GM18526 (cell line): ENCODE data around the gene CD40LG.

Experiments
- POLR2A ChIP-seq: IDR thresholded peaks from 3 replicates; pipeline ENCODE4 v1.6.1; 2011; ENCODE audit not compliant: insufficient read length; ENCODE audit errors: extremely low read depth

Gene CD40LG

DNA sequence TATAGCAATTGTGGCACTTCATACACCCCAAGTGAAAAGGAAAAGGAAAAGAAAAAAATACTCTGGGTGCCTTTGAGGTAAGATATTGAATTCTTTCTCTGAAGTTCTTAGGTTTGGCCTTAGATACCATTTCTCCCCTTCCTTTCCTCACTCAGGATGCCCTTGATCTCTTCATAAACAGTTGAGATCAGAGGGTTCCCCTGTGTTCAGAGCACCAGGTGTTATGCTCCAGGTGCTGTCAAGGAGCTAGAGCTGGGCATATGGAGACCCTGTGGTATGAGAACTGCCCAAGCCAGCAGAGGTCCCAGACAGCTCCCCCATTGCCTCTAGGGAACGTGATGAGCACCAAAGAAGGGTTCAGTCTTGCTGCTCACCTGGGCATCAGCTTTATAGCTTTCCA is 17.1 kb upstream of the CD40LG start:
- no peak for TF ChIP-seq POLR2A

DNA sequence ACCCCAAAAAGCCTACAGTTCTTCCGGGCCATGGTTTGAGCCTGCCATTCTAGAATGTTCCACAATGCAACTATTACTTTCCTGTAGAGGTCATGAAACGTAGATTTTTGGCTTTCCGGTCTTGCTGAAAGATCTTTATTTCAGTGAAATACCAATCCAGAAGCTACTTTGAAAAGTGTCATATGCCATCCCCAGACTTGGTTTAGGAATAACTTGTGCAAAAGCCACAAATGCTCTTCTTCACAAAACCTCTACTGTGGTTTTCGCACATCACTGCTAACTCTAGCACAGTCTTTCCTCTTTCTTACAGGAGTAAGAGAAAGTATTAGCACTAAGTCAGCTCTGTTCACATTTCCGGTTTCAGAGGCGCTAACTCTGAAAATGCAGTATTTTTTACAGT is 12.7 kb upstream of the CD40LG start:
- TF ChIP-seq POLR2A, result no peak

DNA sequence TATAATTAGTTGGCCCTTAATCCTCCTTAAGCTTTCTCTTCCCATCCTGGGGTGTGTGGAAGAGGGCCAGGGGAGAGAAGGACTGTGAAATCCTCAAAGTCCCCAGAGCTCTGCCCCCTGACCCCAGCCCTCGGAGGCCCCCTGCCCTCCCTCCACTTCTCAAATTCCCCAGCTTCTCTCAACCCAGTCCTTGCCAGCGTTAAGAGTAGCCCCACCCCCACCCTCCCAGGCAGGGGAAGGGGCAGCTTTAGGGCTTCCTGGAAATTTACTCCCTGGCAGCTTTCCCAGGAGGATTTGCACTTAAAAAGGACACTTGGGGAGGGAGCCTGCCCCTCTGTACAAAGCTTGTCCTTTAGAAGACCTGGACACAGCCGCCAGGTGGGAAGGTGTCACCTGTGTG is 11.8 kb upstream of the CD40LG start:
- no peak for TF ChIP-seq POLR2A

DNA sequence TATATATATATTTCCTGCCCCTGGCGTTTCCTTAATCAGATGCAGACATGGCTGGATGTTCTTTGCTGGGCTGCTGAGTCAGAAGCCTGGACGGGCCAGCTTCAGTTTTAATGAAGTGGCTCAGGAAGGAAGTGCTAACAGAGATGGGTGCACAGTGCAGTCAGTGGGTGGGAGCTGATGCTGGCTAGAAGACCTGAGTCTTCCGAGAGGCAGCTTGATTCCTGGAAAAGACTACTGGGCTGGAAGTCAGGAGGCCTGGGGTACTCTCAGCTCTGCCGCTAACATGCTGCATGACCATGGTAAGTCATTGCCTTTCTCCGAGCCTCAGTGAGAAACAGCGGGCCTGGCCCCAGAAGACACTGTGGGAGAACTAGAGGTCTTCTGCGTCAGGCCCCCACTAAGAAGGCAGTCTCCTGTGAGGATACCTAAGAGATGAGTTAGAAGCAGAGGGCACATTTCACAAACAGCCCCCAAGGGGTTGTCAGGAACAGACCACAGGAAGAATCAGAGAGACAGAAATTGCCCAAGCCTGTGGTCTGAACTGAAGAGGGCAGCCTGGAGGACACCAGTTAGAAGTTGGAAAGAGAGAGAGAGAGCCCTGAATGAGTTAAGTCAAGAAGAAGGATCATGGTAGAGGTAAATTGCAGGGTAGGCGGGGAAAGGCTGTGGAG is 8.3 kb upstream of the CD40LG start:
- TF ChIP-seq POLR2A, result no peak

DNA sequence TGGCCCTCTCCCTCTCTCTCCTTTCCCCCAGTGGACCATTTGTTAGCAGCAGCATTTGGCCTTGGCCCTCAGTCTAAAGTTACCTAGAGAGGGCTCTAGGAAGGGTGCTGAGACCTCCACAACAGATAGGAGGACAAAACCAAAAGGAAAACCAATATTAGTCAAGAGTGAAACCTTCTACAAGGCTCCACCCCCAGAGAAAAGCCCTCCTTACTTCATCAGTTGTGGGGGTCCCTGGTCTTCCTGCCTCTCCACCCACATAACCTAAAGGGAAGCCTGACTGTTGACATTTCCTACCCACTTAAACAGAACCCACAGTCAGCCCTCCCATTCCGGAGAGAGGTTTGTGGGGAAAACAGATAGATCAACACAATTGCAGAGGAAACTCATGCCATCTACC is 4.7 kb upstream of the CD40LG start:
- no peak for TF ChIP-seq POLR2A

DNA sequence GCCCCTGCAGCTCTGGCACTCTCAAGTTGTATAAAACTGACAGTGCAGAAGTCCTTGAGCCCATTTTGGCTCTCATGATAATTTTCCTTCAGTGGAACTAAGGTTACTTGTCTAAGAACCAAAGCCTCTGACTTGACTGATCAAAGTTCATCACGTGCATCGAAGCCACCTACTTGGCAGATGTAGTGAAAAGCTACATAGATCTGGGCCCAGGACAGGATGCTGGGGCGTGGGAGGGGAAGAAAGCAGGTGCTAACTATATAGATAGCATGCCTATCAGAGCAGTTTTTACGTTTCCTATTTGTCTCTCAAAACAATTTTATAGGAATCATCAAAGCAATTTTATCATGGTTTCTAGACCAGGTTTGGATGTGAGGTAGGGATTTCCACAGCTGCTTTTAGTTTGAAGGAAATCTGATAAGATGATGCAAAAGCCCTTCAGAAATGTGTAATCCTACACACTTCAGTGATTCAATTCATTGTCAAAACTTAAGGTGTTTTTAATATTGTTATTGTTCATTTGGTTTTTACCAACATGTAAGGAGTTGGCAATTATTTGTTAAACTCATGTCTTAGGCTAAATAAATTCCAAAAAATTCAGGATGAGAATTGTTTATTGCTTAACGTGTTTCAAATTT is 1.2 kb upstream of the CD40LG start:
- no peak for TF ChIP-seq POLR2A

DNA sequence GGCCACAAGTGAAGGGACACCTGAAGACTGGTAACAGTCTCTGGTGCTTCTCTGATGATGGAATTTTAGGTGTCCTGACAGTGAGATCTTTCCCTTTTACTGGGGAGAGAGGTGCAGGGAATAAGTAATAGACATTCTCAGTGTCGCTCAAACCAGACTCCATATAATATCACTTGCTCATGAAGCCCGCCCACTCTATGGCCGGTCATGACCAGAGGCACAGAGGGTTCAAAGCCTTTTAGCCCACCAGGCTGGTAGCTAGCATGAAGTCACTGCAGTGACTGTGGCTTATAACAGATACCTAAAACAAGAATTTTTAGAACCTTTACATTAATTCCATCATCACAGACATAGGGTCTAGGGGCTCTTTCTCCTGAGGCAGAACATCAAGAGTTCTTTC is 2.9 kb downstream of the CD40LG start:
- no peak for TF ChIP-seq POLR2A

- TF ChIP-seq POLR2A, result no peak
These were observed 5.1 kb downstream of the CD40LG start for GRCh38 chrX:136652822-136653723.

DNA sequence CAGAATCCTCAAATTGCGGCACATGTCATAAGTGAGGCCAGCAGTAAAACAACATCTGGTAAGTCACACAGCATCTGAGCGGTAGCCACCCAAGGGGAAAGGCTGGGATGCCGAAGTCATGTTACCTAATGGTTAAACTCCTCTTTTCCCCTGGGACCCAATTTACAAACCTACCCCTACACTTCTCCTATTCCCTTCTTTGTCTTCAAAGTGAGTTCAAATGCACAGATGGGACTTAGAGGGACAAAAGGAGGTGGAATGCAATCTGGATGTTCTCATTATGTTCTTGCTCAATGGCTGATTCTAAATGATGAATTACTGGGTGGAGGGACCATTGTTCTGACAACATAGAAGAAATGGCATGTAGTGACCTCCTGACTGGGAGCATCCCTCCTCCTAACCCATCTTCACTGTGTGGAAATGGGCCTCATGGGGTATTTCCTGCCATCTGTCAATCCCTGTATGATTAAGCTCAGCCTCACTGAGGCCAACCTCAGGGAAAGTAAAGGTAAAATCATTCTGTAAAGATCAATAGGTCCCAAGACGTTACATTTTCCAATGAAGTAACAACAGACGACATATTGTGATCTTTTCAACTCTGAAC is 8.5 kb downstream of the CD40LG start:
- no peak for TF ChIP-seq POLR2A

DNA sequence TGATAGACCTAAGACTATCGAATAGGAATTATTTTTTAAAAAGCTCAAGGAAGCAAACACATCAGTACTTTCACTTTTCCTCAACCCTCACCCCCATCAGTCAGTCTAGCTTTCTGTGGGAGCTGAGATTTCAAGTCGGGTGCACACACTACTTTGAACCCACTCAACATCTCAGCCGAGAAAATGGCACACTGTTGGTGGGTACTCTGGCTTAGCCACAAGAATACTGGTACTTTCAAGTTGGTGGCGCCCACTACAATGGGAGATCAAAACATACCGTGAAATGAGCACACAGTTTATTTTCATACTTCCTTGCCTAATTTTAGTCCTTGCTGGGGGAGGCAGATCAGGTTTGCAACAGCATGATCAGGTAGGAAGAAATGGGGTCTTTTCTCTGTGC is 10.2 kb downstream of the CD40LG start:
- no peak for TF ChIP-seq POLR2A

DNA sequence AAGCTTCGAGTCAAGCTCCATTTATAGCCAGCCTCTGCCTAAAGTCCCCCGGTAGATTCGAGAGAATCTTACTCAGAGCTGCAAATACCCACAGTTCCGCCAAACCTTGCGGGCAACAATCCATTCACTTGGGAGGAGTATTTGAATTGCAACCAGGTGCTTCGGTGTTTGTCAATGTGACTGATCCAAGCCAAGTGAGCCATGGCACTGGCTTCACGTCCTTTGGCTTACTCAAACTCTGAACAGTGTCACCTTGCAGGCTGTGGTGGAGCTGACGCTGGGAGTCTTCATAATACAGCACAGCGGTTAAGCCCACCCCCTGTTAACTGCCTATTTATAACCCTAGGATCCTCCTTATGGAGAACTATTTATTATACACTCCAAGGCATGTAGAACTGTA is 11.2 kb downstream of the CD40LG start:
- no peak for TF ChIP-seq POLR2A

- no peak for TF ChIP-seq POLR2A
These were observed 12.9 kb downstream of the CD40LG start for GRCh38 chrX:136660896-136661295.

- no peak for TF ChIP-seq POLR2A
These were observed 14.1 kb downstream of the CD40LG start for GRCh38 chrX:136662104-136662503.

DNA sequence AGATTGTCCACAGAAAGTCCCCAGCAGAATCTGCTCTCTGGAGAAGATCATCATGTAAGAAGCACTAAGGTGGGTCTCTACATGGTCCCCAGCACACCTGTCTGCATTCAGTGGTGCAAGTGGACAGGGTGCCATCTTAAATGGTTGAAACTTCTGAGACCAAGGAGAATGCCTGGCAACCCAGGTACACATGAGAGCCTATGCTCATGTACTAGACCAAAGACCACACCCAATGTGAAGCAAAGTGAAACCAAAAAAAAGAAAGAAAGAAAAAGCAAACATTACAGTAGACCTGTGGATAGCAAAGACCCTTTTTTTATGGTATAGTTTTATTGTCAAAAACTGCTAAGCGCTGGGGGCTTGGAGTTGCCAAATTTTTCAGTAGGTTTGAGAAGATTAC is 15.0 kb downstream of the CD40LG start:
- no peak for TF ChIP-seq POLR2A

DNA sequence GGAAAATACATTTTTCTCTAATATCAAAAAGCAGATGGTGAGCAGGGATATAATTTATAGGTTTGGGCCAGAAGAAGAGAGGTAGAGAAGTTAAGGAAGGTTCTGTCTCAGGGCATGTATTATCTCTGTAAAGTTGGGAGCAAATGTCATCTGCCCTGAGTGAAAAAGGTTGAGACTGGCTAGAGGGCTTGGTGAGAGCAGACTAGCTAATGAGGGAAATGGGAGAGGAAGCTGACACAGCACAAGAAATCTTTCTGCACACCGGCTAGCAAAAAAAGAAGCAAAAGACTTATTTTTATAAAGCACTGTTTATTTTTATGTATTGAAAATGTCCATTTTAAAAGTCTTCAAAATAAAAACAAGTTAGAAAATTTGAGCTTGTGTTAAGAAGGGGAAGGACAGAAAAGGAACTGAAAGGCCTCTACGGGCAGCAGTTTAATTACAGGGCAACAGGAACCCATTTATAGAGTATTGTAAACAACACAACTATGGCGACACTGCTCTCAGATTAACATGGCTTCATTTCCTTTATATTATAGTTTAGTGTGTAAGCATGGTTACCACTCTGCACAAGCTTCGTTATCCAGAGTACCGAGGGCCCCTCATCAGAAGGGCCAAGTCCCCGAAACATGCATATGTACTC is 17.4 kb downstream of the CD40LG start:
- TF ChIP-seq POLR2A, result no peak
